Epithelial cell of proximal tubule (primary cell): Measurements from ENCODE around the gene UBE3C. TPM values are rescaled to one million over a fixed set of nuclear protein-coding genes. Genes with fewer than 3 reads are reported as not detected.
"Not testable (repeated sequence)": the region's sequence is repeated elsewhere in the genome, so short reads cannot be mapped to it uniquely, and the experiment has no call there.

Experiments used
- DNase-seq: peaks from one replicate; pipeline ENCODE4 v3.0.0-alpha.2; 2011; ENCODE audit warnings: low read depth
- H3K4me3 ChIP-seq: 2 replicates; pipeline ENCODE4 v1.5.1; 2011; ENCODE audit warnings: low read depth, mild to moderate bottlenecking, low read length
- CTCF ChIP-seq: conservative IDR thresholded peaks from 2 replicates; pipeline ENCODE4 v1.5.1; 2012; ENCODE audit warnings: low read depth, mild to moderate bottlenecking, low read length
- total RNA-seq: library from RNA; depleted of rRNA; stranded (reverse); fragments of >200 nt; gene quantifications from 2 replicates; pipeline ENCODE4 v1.2.3, GENCODE V29; 2015

The UBE3C gene
- total RNA-seq = 42.3 and 81.8 TPM in 2 replicates

DNA sequence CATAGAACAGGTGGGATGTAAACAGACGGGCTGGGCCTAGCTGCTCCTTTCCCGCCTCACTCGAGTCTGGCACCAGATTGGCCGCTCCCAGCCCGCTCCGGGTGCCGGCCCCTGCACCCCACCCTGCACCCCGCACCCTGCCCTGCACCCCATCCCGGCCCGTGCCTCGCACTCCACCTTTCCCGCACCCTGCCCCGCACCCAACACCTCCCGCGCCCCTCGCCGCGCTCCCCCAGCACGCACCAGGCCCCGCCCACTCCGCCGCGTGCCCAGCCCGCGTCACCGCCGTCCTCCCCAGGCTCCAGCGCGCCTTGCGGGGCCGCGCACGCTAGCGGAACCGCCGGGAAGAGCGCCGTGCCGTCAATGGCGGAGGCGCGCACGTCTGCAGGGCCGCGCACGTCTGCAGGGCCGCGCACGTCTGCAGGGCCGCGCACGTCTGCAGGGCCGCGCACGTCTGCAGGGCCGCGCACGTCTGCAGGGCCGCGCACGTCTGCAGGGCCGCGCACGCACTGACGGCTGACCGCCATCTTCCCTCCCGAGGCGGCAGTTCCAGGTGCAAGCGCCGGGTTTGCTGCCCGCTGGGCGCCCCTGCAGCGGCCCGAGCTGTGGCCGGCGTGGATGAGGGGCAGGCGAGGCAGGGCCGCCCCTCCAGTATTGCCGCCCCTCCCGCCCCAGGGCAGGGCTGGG lies at the start of gene UBE3C:
Gene UBE3C (plus strand): TSS at position 503 of the 687 bp plus-strand sequence. CDS start 347 bp downstream, outside the sequence.
- no peak for TF ChIP-seq CTCF
- no peak for DNase-seq

DNA sequence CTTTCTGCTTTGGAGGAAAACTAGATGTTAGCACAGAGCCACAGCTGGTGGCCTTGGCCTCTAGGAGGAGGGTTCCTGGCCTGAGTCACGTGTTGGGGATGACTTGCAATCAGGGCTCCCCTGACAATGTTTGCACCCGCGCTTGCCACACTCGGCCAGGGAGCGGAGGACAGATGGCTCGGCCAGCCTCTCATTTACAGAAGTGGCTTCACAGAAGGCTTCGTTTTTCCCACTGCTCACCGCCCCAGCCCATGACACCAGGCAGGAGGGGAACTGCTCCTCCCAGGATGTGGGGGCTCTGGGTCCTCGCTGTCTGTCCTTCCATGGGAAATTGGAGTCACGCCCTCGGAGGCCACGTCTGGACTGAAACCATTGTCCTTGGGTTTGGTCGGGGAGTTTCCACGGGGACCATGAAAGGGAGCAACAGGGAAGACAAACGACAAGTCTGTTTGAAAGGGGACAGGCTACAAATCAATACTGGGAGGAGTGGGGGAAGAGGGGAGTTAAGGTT lies 49.6 kb upstream of the UBE3C start:
- no peak overlapping the region for H3K4me3 ChIP-seq
- TF ChIP-seq CTCF = no peak
- DNase-seq = no peak

More for the DNA sequence above, at the start of gene UBE3C:
- peak within 1 kb of the TSS; percentile 62 for H3K4me3 ChIP-seq

GRCh38 chr7:157090485-157091165 lies 48.1 kb upstream of the UBE3C start:
- H3K4me3 ChIP-seq = no peak overlapping the region
- no peak for TF ChIP-seq CTCF
- DNase-seq = no peak

GRCh38 chr7:157096286-157097055 lies 42.3 kb upstream of the UBE3C start:
- H3K4me3 ChIP-seq = no peak overlapping the region
- TF ChIP-seq CTCF = no peak
- no peak for DNase-seq

- no peak for DNase-seq
- H3K4me3 ChIP-seq = no peak overlapping the region
- no peak for TF ChIP-seq CTCF
These were observed 41.7 kb upstream of the UBE3C start for GRCh38 chr7:157097056-157097329.

- no peak for TF ChIP-seq CTCF
- no peak for DNase-seq
- no peak overlapping the region for H3K4me3 ChIP-seq
These were observed 41.2 kb upstream of the UBE3C start for GRCh38 chr7:157097569-157097968.

GRCh38 chr7:157100005-157100404 lies 38.7 kb upstream of the UBE3C start:
- H3K4me3 ChIP-seq, DNase-seq: not testable (repeated sequence)

GRCh38 chr7:157103641-157104040 lies 35.1 kb upstream of the UBE3C start:
- H3K4me3 ChIP-seq, DNase-seq: not testable (repeated sequence)
